ENCODE data around the gene RABL2A. TPM values are rescaled to one million over a fixed set of nuclear protein-coding genes. Genes with fewer than 3 reads are reported as not detected.
A peak's percentile ranks its signal among the peaks of the same experiment; 100 is the strongest.
"Not testable (repeated sequence)": the region's sequence is repeated elsewhere in the genome, so short reads cannot be mapped to it uniquely, and the experiment has no call there.

Gene RABL2A
- total RNA-seq, 2 donors from 2014 or later, result 1.7 to 2.7 TPM

DNA sequence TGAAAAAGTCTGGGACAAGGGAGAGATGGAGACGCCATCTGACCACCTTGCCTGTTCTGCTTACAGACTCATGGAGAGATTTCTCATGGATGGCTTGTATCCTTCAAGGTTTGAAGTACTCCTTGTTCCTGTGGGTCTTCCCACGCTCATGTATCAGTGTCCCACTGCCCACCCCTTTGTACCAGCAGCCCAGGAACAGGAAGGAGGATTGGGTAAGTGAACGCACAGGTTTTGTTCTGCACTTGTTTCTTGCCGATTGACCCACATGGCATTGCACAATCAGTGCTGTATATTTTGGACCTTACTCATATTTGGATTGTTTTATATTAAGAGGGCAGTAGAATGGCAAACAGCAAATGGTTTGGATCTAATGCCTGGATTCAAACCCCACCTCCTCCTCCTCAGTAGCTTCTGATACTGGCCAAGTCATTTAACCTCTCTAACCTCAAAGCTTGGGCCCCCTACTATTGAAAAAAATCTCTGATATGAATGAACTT lies 5.8 kb downstream of the RABL2A start:
- H3K4me1 ChIP-seq; H3K27ac ChIP-seq; H3K4me3 ChIP-seq; DNase-seq (ENCODE audit: low spot score); H3K36me3 ChIP-seq; H3K27me3 ChIP-seq; H3K9me3 ChIP-seq: not testable (repeated sequence)

DNA sequence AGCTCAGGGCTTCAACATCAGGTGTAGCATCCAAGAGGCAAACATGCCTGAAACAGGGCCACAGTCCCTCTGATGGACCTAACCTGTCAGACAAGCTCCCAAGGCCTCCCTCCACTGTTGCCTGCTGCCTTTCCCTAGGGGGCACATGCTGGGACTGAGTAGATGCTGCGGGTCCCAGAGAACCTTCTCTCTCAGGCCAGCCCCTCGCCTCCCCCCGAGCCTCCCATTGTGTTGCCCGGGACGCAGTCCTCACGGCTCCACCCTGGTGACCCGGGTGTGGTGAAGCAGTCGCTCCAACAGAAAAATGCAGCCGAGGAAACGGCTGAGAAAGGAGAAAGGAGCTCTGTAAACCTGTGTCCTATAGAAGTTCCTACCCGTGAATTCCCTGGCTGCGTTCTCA lies 8.3 kb downstream of the RABL2A start:
- H3K36me3 ChIP-seq; DNase-seq (ENCODE audit: low spot score); H3K4me1 ChIP-seq; H3K4me3 ChIP-seq; H3K27me3 ChIP-seq; H3K9me3 ChIP-seq; H3K27ac ChIP-seq: not testable (repeated sequence)

DNA sequence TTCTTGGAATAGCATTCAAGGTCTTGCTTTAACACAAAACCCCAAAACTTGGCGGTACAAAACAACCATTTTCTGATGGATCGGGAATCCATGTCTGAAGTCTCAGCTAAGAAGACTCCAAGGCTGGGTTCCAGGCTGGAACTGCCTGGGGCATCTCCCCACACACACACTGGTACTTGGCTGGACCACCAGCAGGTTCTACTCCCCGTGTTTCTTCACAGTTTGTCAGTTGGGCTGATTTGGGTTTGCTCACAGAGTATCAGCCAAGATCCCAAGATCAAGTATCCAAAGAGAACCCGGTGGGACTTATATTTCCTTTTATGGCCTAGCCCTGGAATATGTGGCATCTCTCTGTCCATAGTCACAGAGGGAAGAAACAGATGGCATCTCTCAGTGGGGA lies 9.2 kb downstream of the RABL2A start:
- not testable (repeated sequence) for H3K36me3 ChIP-seq

GRCh38 chr2:113638084-113638483 lies 11.0 kb downstream of the RABL2A start:
- H3K4me3 ChIP-seq; H3K27ac ChIP-seq; H3K36me3 ChIP-seq; H3K27me3 ChIP-seq; H3K4me1 ChIP-seq; DNase-seq (ENCODE audit: low spot score); H3K9me3 ChIP-seq: not testable (repeated sequence)

More for the DNA sequence above, 9.2 kb downstream of the RABL2A start:
- H3K4me3 ChIP-seq; H3K27ac ChIP-seq; DNase-seq (ENCODE audit: low spot score); H3K27me3 ChIP-seq; H3K4me1 ChIP-seq; H3K9me3 ChIP-seq: not testable (repeated sequence)

DNA sequence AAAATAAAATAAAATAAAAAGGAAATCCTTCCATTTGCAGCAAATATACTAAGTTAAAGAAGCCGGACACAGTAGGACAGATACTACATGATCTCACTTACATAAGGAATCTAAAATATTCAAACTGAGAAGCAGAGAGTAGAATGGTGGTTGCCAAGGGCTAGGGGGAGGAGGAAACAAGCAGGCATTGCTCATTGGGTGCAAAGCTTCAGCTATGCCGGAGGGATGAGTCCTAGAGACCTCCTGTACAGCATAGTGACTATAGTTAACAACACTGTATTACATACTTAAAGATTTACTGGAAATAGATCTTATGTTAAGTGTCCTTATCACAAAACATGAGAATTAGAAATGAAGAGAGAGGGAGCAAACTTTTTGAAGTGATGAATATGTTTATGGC lies 19.2 kb downstream of the RABL2A start:
- not testable (repeated sequence) for H3K36me3 ChIP-seq; DNase-seq (ENCODE audit: low spot score); H3K27ac ChIP-seq; H3K27me3 ChIP-seq; H3K9me3 ChIP-seq; H3K4me1 ChIP-seq; H3K4me3 ChIP-seq

DNA sequence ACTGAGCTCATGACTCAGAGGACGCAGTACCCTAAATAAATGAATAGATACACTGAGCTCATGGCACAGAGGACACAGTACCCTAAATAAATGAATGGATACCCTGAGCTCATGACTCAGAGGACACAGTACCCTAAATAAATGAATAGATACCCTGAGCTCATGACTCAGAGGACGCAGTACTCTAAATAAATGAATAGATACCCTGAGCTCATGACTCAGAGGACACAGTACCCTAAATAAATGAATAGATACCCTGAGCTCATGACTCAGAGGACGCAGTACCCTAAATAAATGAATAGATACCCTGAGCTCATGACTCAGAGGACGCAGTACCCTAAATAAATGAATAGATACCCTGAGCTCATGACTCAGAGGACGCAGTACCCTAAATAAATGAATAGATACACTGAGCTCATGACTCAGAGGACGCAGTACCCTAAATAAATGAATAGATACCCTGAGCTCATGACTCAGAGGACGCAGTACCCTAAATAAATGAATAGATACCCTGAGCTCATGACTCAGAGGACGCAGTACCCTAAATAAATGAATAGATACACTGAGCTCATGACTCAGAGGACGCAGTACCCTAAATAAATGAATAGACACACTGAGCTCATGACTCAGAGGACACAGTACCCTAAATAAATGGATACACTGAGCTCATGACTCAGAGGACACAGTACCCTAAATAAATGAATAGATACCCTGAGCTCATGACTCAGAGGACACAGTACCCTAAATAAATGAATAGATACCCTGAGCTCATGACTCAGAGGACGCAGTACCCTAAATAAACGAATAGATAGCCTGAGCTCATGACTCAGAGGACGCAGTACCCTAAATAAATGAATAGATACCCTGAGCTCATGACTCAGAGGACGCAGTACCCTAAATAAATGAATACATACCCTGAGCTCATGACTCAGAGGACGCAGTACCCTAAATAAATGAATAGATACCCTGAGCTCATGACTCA lies 24.1 kb downstream of the RABL2A start:
- DNase-seq (ENCODE audit: low spot score); H3K27ac ChIP-seq; H3K27me3 ChIP-seq; H3K4me1 ChIP-seq; H3K9me3 ChIP-seq; H3K4me3 ChIP-seq; H3K36me3 ChIP-seq: not testable (repeated sequence)

- not testable (repeated sequence) for H3K9me3 ChIP-seq; H3K4me1 ChIP-seq; H3K27me3 ChIP-seq; H3K36me3 ChIP-seq; H3K4me3 ChIP-seq; DNase-seq (ENCODE audit: low spot score); H3K27ac ChIP-seq
These were observed 25.5 kb downstream of the RABL2A start for GRCh38 chr2:113652599-113652998.

- H3K9me3 ChIP-seq; H3K36me3 ChIP-seq; H3K27me3 ChIP-seq; H3K4me1 ChIP-seq; DNase-seq (ENCODE audit: low spot score); H3K27ac ChIP-seq: not testable (repeated sequence)
- H3K4me3 ChIP-seq, result peak overlapping the region in 1 of 2 donors; percentile 6
These were observed 29.1 kb downstream of the RABL2A start for GRCh38 chr2:113656031-113656624.

DNA sequence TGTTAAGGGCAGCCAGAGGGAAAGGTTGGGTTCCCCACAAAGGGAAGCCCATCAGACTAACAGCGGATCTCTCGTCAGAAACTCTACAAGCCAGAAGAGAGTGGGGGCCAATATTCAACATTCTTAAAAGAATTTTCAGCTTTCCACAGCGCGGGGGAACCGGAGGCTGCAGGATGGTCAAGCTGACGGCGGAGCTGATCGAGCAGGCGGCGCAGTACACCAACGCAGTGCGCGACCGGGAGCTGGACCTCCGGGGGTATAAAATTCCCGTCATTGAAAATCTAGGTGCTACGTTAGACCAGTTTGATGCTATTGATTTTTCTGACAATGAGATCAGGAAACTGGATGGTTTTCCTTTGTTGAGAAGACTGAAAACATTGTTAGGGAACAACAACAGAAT lies 30.7 kb downstream of the RABL2A start:
- H3K27ac ChIP-seq; H3K9me3 ChIP-seq; DNase-seq (ENCODE audit: low spot score); H3K36me3 ChIP-seq; H3K27me3 ChIP-seq; H3K4me3 ChIP-seq; H3K4me1 ChIP-seq: not testable (repeated sequence)

DNA sequence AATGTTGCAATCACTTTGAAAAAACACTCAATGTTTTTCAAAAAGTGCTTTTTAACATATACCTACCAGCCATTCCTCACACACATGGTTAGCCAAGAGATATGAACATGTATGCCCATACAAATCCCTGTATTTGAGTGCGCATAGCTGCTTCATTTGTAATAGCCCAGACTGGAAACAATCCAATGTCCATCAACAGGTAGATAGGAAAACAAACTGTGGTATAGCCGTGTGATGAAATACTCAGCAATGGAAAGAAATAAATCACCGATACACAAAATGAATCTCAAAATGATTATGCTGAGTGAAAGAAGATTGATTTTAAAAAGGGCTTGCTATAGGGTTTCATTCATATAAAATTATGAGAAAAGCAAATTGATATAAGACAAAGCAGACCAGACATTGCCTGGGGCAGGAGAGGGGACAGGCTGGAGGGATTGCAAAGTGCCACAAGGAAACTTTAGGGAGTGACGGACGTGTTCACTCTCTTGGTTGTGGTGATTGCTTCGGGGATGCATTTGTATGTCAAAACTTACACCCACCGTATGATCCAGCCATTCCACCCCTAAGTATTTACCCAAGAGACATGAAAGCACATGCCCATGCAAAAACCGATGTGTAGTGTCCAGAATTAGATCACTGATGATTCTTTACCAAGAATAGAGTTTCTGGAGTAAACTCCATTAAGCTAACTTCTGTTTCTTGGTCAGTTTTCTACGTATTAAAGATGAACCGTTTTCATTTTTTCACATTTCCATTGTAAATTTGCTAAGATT lies 36.4 kb downstream of the RABL2A start:
- H3K4me1 ChIP-seq; H3K27ac ChIP-seq; DNase-seq (ENCODE audit: low spot score); H3K4me3 ChIP-seq; H3K27me3 ChIP-seq; H3K36me3 ChIP-seq; H3K9me3 ChIP-seq: not testable (repeated sequence)

DNA sequence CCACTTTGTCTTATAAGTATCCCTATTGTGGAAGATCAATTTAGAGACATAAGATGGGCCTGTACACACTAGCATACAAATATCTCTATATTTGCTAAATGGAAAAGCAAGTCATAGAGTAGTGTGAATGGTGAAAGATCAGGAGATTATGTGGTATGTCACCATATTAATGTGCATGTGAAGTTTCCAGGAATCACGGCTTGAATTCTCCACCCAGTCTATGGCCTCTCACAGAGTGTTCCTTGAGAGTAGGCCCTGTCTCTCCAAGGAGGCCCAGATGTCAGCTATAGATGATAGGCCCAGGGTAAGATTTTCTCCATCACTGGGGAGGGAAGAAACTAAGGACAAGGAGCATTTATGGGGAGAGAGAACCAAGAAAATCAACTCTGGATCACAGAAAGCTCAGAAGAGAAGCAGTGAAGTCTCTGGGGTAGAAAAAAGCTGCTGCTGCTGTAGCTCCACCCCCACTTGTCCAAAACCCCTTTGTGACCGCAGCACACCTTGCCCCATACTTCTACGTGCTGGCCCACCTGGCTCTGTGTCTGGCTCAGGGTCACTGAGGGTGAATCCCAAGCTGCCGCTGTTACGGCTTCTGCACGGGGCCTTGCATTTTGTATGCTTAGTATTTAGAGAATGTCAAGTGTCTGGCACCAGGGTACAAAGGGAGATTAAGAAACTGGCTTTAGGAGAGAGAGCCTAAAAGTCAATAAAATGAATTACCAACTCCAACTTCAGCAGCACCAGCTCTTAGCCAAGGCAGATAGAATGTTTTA lies 37.9 kb downstream of the RABL2A start:
- not testable (repeated sequence) for DNase-seq (ENCODE audit: low spot score); H3K4me1 ChIP-seq; H3K27me3 ChIP-seq; H3K4me3 ChIP-seq; H3K9me3 ChIP-seq; H3K27ac ChIP-seq; H3K36me3 ChIP-seq

DNA sequence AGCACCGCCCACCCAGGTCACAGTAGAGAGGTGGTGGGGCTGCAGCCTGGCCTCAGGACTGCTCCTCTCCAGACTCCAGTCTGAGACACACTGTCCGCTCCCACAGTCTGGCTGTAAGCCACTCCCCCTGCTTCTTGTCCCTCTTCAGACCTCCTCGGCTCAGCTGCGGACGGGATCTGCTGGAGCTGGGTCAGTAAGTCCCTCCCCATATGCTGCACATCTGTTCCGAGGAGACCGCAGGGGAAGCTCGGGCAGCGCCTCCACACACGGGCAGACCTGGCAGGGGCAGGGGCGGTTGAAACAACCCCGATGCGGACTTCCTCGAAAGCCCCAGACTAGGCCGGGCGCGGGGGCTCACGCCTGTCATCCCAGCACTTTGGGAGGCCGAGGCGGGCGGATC lies 41.9 kb downstream of the RABL2A start:
- H3K4me3 ChIP-seq; H3K9me3 ChIP-seq; H3K4me1 ChIP-seq; DNase-seq (ENCODE audit: low spot score); H3K27me3 ChIP-seq; H3K36me3 ChIP-seq; H3K27ac ChIP-seq: not testable (repeated sequence)
